Measurements from ENCODE around the gene NAA38.

Gene NAA38

GRCh38 chr17:7841396-7841914 is 15.9 kb downstream of the NAA38 start:
- peak; percentile 84 to 92 (median 88) for DNase-seq (ENCODE audit: low read depth in 3 of 3)

GRCh38 chr17:7840875-7841274 is 16.5 kb downstream of the NAA38 start:
- no peak for DNase-seq (ENCODE audit: low read depth in 3 of 3)

- no peak for DNase-seq (ENCODE audit: low read depth in 3 of 3)
Measured at GRCh38 chr17:7840441-7840840, 16.9 kb downstream of the NAA38 start.

- no peak for DNase-seq (ENCODE audit: low read depth in 3 of 3)
Measured at GRCh38 chr17:7839876-7840261, 17.5 kb downstream of the NAA38 start.

GRCh38 chr17:7839190-7839875 is 18.0 kb downstream of the NAA38 start:
- DNase-seq (ENCODE audit: low read depth in 3 of 3), result no peak

- no peak for DNase-seq (ENCODE audit: low read depth in 3 of 3)
Measured at GRCh38 chr17:7838090-7839075, 19.0 kb downstream of the NAA38 start.

GRCh38 chr17:7837408-7838088 is 19.8 kb downstream of the NAA38 start:
- DNase-seq (ENCODE audit: low read depth in 3 of 3), result no peak

- DNase-seq (ENCODE audit: low read depth in 3 of 3), result peak in 1 of 3 experiments; percentile 74
Measured at GRCh38 chr17:7836596-7837407, 20.6 kb downstream of the NAA38 start.

- peak in 1 of 3 experiments; percentile 44 for DNase-seq (ENCODE audit: low read depth in 3 of 3)
Measured at GRCh38 chr17:7835814-7836595, 21.4 kb downstream of the NAA38 start.

GRCh38 chr17:7834957-7835813 is 22.2 kb downstream of the NAA38 start:
- peak; percentile 79 to 93 (median 81) for DNase-seq (ENCODE audit: low read depth in 3 of 3)

- peak in 1 of 3 experiments; percentile 50 for DNase-seq (ENCODE audit: low read depth in 3 of 3)
Measured at GRCh38 chr17:7834542-7834956, 22.8 kb downstream of the NAA38 start.

GRCh38 chr17:7833795-7834541 is 23.4 kb downstream of the NAA38 start, which contains the start of gene KDM6B:
TSS of gene KDM6B (plus strand) at chr17:7834217. CDS start at chr17:7845555, 11,338 bp downstream.
- DNase-seq (ENCODE audit: low read depth in 3 of 3), result peak; percentile 68 to 88 (median 69)

GRCh38 chr17:7833011-7833794 is 24.2 kb downstream of the NAA38 start:
- DNase-seq (ENCODE audit: low read depth in 3 of 3), result no peak

- no peak for DNase-seq (ENCODE audit: low read depth in 3 of 3)
Measured at GRCh38 chr17:7832431-7832830, 24.9 kb downstream of the NAA38 start.

GRCh38 chr17:7831233-7831632 is 26.1 kb downstream of the NAA38 start:
- DNase-seq (ENCODE audit: low read depth in 3 of 3), result no peak

- DNase-seq (ENCODE audit: low read depth in 3 of 3), result no peak
Measured at GRCh38 chr17:7830616-7831015, 26.7 kb downstream of the NAA38 start.

- DNase-seq (ENCODE audit: low read depth in 3 of 3), result no peak
Measured at GRCh38 chr17:7825206-7825990, 32.0 kb downstream of the NAA38 start.

Measured in stimulated activated CD4-positive, alpha-beta T cell treated with anti-CD3 and anti-CD28 coated beads, TNF-alpha, amount 100 ng/mL, for 24 hours (primary cell).